GM18505 (cell line): ENCODE results near the gene KRTAP12-1.
"Not testable (repeated sequence)": the region's sequence is repeated elsewhere in the genome, so short reads cannot be mapped to it uniquely, and the experiment has no call there.

Experiments
- ATAC-seq: cut with Tn5 transposase; IDR thresholded peaks from one replicate; pipeline ENCODE4 v1.9.1; 2021; ENCODE audit not compliant: unreplicated experiment
- POLR2A ChIP-seq: IDR thresholded peaks from 4 replicates; pipeline ENCODE4 v1.6.1; 2011; ENCODE audit warnings: borderline replicate concordance; ENCODE audit not compliant: insufficient read depth, insufficient read length; ENCODE audit errors: extremely low read depth

KRTAP12-1 gene

DNA sequence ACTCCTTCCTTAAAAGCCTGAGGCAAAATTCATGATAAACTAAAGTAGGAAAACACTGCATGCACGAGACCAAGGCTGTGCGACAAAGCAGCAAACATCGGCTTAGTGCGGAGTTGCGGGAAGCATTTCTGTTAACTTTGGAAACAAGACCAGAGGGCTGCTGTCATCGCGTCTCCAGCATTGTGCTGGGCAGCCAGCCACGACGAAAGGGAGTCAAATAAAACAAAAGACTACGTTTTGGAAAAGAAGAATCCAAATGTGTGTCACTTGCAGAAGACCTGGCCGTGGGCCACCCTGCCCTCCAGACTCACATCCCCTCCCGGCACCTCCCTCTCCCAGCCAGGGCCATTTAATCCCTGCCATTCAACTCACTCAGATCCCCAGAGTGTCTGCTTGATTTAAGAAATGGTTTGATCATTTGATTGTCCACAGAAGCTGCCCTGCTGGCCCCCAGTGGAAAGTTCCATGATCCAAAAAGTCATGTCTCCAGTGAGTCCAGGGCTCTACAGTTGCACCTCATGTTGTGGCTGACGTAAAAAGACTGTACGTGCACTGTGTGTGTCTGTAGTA lies 38.1 kb downstream of the KRTAP12-1 start:
- no peak for TF ChIP-seq POLR2A
- no peak for ATAC-seq

GRCh38 chr21:44640761-44641160 lies 41.2 kb downstream of the KRTAP12-1 start:
- TF ChIP-seq POLR2A: no peak
- ATAC-seq: no peak

DNA sequence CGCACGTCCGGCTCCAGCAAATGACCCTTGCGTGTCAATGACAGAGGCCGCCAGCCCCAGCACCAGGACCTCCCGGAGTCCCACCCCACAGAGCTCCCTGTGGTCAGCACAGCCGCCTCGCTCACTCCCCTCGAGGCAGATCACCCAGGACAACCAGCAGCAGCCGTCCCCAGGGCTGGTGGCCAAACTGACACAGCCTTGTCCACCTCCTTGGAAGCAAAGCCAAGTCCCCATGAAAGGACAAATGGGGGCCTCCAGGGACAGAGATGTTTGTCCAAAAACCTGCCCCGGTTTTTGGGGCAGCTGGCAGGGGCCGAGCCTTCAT lies 42.7 kb downstream of the KRTAP12-1 start:
- no peak for TF ChIP-seq POLR2A
- ATAC-seq: no peak

DNA sequence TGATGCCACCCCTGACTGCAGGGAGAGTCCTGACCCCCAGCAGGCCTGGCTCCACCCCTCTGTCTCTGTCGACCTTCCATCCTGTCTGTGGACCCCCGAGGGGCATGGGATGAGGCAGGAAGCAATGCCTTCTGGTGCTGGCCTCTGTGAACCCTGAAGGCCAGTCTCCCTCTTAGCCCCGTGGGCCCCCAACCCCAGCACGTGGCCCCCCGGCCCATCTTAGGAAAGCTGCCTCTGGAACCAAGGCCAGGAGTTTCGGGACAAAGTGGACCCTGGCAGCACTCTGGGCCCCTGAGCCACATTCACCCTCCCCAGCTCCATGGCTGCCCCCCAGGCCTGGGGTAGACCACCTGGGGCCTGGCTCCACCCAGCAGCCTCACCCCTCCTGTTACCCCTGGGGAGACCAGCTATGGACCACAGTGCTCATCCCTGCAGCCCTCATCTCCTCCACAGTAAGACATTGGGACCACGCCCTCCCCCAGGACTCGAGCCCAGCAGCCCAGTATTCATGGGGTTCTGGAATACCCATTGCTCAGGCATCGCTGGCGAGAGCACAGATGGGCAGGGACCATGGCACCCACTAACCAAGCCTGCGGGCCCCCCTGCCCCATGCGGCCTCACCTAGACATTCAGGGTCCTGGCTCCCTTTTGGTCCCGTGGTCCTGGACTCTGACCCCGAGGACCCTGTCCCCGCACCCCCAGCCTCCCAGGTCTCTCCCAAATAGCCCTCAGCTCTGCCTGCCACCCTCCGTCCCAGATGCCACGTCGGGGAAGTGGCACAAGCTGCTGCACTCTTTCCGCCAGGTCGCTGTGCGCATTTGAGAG lies 43.2 kb downstream of the KRTAP12-1 start:
- not testable (repeated sequence) for ATAC-seq

DNA sequence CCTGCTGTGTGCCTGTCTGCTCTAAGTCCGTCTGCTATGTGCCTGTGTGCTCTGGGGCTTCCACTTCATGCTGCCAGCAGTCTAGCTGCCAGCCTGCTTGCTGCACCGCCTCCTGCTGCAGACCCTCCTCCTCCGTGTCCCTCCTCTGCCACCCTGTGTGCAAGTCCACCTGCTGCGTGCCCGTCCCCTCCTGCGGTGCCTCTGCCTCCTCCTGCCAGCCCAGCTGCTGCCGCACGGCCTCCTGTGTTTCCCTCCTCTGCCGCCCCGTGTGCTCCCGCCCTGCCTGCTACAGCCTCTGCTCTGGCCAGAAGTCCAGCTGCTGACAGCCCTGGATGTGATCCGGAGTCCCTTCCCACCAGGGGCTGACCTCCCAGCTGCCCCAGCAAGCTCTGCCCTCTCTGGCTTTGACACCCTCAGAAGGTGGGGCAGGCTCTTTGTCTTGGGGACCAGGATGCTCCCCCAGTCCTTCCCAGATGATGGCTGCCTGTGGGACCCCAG lies 44.1 kb downstream of the KRTAP12-1 start:
- ATAC-seq: not testable (repeated sequence)

- no peak for ATAC-seq
- no peak for TF ChIP-seq POLR2A
These were observed 44.7 kb downstream of the KRTAP12-1 start, which contains the start of gene KRTAP10-10 for GRCh38 chr21:44637018-44637850. TSS of gene KRTAP10-10 (plus strand) at chr21:44637356. CDS start at chr21:44637418, 62 bp downstream.

- ATAC-seq: no peak
- no peak for TF ChIP-seq POLR2A
These were observed 45.5 kb downstream of the KRTAP12-1 start for GRCh38 chr21:44636209-44637017.

DNA sequence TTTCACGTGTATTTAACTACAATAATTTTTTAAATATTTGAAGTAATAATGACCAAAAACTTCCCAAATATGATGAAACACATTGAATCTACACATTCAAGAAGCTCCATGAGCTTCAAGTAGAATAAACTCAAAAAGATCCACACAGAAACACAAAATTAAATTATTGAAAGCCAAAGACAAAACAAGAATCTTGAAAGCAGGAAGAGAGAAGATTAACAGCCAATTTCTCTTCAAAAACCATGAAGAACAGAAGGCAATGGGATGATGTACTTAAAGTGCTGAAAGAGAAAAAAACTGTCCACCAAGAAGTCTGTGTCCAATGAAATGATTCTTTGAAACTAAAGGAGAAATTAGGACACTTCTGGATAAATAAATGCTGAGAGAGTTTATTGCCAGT lies 49.9 kb downstream of the KRTAP12-1 start:
- ATAC-seq: no peak
- TF ChIP-seq POLR2A: no peak
